Upper lobe of right lung (tissue), 1 donor: Measurements from ENCODE around the gene ZNF138. TPM values are rescaled to one million over a fixed set of nuclear protein-coding genes. Genes with fewer than 3 reads are reported as not detected.
"Not testable (repeated sequence)": the region's sequence is repeated elsewhere in the genome, so short reads cannot be mapped to it uniquely, and the experiment has no call there.

ENCODE experiments used
- ATAC-seq: fragments of 200-7000 bp; cut with Tn5 transposase; one replicate; pipeline ENCODE4 v1.9.1; 2020; ENCODE audit warnings: mild to moderate bottlenecking, moderate library complexity
- DNase-seq: peaks from one replicate; pipeline ENCODE4 v3.0.0-alpha.2; 2020
- H3K27ac ChIP-seq: fragments of 200-600 bp; one replicate; pipeline ENCODE4 v1.8.0; 2022
- H3K27me3 ChIP-seq: fragments of 200-600 bp; one replicate; pipeline ENCODE4 v1.8.0; 2022; ENCODE audit warnings: mild to moderate bottlenecking
- H3K36me3 ChIP-seq: fragments of 200-600 bp; one replicate; pipeline ENCODE4 v1.8.0; 2022
- H3K4me1 ChIP-seq: fragments of 200-600 bp; one replicate; pipeline ENCODE4 v1.8.0; 2022
- H3K4me3 ChIP-seq: fragments of 200-600 bp; one replicate; pipeline ENCODE4 v1.8.0; 2022; ENCODE audit warnings: mild to moderate bottlenecking
- H3K9me3 ChIP-seq: fragments of 200-600 bp; one replicate; pipeline ENCODE4 v1.8.0; 2022
- intact Hi-C: fragments of 100-400 bp; cut with DNase I; formaldehyde crosslinking; loops from one replicate; pipeline ENCODE4 v1.11.0; 2022
- total RNA-seq: library from RNA; stranded (reverse); fragmentation: NEBNext Ultra II Directional; extraction: Animal tissue kit (Norgen Biotek cat#: 25700); gene quantifications from one replicate; pipeline ENCODE4 v1.2.1, GENCODE V29; 2021
- TF ChIP-seq, protein P1 (sequence below): fragments of 200-600 bp; IDR thresholded peaks from one replicate; pipeline ENCODE4 v1.8.0; 2022; ENCODE audit warnings: antibody characterized with exemption
- donor health status: DM: no; HTN: yes; CAD: no; lungs with severe emphysema.

The ZNF138 gene
- total RNA-seq, 1 donor from 2014 or later: 5.2 TPM

- intact Hi-C loops: no loop called here
Observed at GRCh38 chr7:64758151-64758550, 36.1 kb upstream of the ZNF138 start.

DNA sequence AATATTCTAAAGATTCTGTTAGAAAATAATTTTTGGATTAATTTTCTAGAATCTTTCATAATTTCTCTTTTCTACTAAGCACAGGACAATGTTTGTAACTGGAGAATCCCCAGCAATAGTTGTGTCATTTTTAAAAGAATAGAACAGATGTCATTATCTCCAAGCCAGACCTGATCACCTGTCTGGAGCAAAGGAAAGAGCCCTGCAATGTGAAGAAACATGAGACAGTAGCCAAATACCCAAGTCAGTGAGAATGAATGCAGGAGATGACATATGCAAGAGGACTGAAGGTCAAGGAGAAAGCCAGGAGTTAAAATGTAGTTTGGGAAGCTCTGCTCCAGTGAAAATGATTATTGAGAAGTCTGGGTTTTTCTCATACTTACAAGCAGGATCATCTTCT lies 25.4 kb upstream of the ZNF138 start:
- TF ChIP-seq, protein P1, sequence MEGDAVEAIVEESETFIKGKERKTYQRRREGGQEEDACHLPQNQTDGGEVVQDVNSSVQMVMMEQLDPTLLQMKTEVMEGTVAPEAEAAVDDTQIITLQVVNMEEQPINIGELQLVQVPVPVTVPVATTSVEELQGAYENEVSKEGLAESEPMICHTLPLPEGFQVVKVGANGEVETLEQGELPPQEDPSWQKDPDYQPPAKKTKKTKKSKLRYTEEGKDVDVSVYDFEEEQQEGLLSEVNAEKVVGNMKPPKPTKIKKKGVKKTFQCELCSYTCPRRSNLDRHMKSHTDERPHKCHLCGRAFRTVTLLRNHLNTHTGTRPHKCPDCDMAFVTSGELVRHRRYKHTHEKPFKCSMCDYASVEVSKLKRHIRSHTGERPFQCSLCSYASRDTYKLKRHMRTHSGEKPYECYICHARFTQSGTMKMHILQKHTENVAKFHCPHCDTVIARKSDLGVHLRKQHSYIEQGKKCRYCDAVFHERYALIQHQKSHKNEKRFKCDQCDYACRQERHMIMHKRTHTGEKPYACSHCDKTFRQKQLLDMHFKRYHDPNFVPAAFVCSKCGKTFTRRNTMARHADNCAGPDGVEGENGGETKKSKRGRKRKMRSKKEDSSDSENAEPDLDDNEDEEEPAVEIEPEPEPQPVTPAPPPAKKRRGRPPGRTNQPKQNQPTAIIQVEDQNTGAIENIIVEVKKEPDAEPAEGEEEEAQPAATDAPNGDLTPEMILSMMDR: no peak
- no peak overlapping the region for H3K27ac ChIP-seq
- intact Hi-C loops: no loop called here
- DNase-seq: no peak
- ATAC-seq: no peak
- no peak overlapping the region for H3K4me3 ChIP-seq
- H3K27me3 ChIP-seq: no peaks in the 10 kb centered on the region
- H3K9me3 ChIP-seq: no peaks in the 10 kb centered on the region
- no peaks in the 10 kb centered on the region for H3K36me3 ChIP-seq
- no peaks in the 10 kb centered on the region for H3K4me1 ChIP-seq

More at GRCh38 chr7:64758151-64758550, 36.1 kb upstream of the ZNF138 start:
- no peak overlapping the region for H3K4me3 ChIP-seq
- H3K27ac ChIP-seq: no peak overlapping the region
- DNase-seq: no peak
- ATAC-seq: no peak
- H3K9me3 ChIP-seq: no peaks in the 10 kb centered on the region
- H3K27me3 ChIP-seq: no peaks in the 10 kb centered on the region
- H3K36me3 ChIP-seq: no peaks in the 10 kb centered on the region
- no peaks in the 10 kb centered on the region for H3K4me1 ChIP-seq
- TF ChIP-seq, protein P1: no peak

DNA sequence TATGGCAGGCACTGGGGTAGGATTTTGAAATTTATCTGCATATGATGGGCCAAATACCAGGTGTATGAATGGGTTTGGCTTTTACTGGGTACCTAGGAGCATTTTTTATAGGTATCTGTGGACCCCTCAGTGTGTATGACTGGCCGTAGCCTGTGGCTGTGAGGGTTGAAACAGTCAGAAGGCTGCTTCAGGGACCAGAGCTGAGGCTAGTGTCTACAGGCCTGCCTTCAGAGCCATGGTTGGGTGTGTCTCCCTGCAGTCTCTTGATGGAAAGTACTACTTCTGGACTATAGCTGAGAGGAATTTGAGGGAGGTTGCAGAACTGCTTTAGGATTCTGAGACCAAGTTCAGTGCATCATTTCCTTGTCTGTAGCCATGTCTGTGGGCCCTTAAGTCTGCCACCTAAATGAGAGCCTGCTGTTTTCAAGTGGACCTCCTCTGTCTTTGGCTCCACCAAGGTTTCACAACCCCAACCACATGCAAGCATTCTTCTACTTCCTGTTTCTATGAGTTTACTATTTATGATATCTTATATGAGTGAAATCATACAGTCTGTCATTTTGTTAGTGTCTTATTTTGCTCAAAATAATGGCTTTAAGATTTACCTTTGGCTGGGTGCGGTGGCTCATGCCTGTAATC lies 19.9 kb upstream of the ZNF138 start:
- H3K27ac ChIP-seq: no peak overlapping the region
- DNase-seq (no peak), ATAC-seq (no peak)
- no peaks in the 10 kb centered on the region for H3K27me3 ChIP-seq
- H3K4me1 ChIP-seq: no peaks in the 10 kb centered on the region
- intact Hi-C loops: no loop called here
- no peaks in the 10 kb centered on the region for H3K9me3 ChIP-seq
- H3K4me3 ChIP-seq: no peak overlapping the region
- H3K36me3 ChIP-seq: no peaks in the 10 kb centered on the region
- TF ChIP-seq, protein P1: no peak

- H3K27me3 ChIP-seq: no peaks in the 10 kb centered on the region
- no peak overlapping the region for H3K4me3 ChIP-seq
- TF ChIP-seq, protein P1: no peak
- intact Hi-C loops: no loop called here
- no peak overlapping the region for H3K27ac ChIP-seq
- no peak for DNase-seq
- H3K36me3 ChIP-seq: no peaks in the 10 kb centered on the region
- no peak for ATAC-seq
- no peaks in the 10 kb centered on the region for H3K9me3 ChIP-seq
- H3K4me1 ChIP-seq: no peaks in the 10 kb centered on the region
Observed at GRCh38 chr7:64775289-64775688, 18.9 kb upstream of the ZNF138 start.

GRCh38 chr7:64784842-64785241 lies 9.4 kb upstream of the ZNF138 start:
- DNase-seq, H3K9me3 ChIP-seq, H3K4me3 ChIP-seq, H3K27me3 ChIP-seq, H3K27ac ChIP-seq, intact Hi-C loops, H3K4me1 ChIP-seq, H3K36me3 ChIP-seq, ATAC-seq: not testable (repeated sequence)

GRCh38 chr7:64787295-64787694 lies 6.9 kb upstream of the ZNF138 start:
- DNase-seq (no peak), ATAC-seq (no peak)
- no peaks in the 10 kb centered on the region for H3K36me3 ChIP-seq
- no peaks in the 10 kb centered on the region for H3K4me1 ChIP-seq
- intact Hi-C loops: no loop called here
- H3K27me3 ChIP-seq: no peaks in the 10 kb centered on the region
- H3K9me3 ChIP-seq: no peaks in the 10 kb centered on the region
- TF ChIP-seq, protein P1: no peak
- H3K4me3 ChIP-seq: no peak overlapping the region
- no peak overlapping the region for H3K27ac ChIP-seq

DNA sequence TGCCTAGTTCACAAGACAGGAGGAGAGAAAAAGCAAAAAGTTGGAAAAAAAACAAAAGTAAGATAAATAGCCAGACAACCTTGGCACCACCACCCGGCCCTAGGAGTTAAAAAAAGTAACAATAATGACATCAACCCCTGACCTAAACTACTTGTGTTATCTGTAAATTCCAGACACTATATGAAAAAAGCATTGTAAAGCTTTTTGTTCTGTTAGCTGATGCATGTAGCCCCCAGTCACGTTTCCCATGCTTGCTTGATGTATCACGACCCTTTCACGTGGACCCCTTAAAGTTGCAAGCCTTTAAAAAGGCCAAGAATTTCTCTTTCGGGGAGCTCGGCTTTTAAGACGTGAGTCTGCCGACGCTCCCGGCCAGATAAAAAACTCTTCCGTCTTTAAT lies 5.0 kb upstream of the ZNF138 start:
- DNase-seq, H3K4me1 ChIP-seq, H3K4me3 ChIP-seq, H3K27ac ChIP-seq, H3K27me3 ChIP-seq, H3K9me3 ChIP-seq, ATAC-seq, H3K36me3 ChIP-seq, intact Hi-C loops: not testable (repeated sequence)
